Loucy (cell line): ENCODE results near the gene ABHD17A.

ENCODE experiments used
- CTCF ChIP-seq: fragments of 200-600 bp; sonication (generic); conservative IDR thresholded peaks from 2 replicates; pipeline ENCODE4 v1.5.1; 2014; ENCODE audit warnings: mild to moderate bottlenecking, antibody characterized with exemption, low read length
- EZH2phosphoT487 ChIP-seq: fragments of 200-600 bp; IDR thresholded peaks from 2 replicates; pipeline ENCODE4 v1.6.1; 2018; ENCODE audit warnings: antibody characterized with exemption, mild to moderate bottlenecking, moderate library complexity, borderline replicate concordance

GRCh38 chr19:1856345-1856697 is 29.0 kb downstream of the ABHD17A start:
- no peak for TF ChIP-seq EZH2phosphoT487
- TF ChIP-seq CTCF = no peak
